ENCODE data around the gene NTRK3. TPM values are rescaled to one million over a fixed set of nuclear protein-coding genes. Genes with fewer than 3 reads are reported as not detected.

The NTRK3 gene
- total RNA-seq, 1 experiment from 2014 or later, result not detected

DNA sequence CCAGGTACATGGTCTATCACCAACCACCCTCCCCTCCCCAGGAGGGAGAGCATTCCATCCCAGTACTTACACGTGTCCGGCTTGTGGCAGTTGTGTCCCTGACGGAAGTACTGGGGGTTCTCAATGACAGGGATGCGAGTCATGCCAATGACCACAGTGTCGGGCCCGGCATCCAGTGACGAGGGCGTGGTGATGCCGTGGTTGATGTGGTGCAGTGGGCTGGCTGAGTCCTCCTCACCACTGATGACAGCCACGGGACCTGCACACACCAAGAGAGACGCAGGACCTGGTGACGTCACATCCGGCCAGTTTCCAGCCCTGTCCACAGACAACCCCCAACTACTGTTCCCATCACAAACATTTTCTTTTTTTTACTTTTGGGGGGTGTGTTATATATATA lies 223.8 kb downstream of the NTRK3 start:
- H3K4me1 Mint-ChIP-seq (ENCODE audit: low read depth, unreplicated experiment), result no peaks in the 10 kb centered on the region
- H3K4me3 Mint-ChIP-seq (ENCODE audit: low read depth, unreplicated experiment), result no peak overlapping the region
- TF ChIP-seq, protein P1, sequence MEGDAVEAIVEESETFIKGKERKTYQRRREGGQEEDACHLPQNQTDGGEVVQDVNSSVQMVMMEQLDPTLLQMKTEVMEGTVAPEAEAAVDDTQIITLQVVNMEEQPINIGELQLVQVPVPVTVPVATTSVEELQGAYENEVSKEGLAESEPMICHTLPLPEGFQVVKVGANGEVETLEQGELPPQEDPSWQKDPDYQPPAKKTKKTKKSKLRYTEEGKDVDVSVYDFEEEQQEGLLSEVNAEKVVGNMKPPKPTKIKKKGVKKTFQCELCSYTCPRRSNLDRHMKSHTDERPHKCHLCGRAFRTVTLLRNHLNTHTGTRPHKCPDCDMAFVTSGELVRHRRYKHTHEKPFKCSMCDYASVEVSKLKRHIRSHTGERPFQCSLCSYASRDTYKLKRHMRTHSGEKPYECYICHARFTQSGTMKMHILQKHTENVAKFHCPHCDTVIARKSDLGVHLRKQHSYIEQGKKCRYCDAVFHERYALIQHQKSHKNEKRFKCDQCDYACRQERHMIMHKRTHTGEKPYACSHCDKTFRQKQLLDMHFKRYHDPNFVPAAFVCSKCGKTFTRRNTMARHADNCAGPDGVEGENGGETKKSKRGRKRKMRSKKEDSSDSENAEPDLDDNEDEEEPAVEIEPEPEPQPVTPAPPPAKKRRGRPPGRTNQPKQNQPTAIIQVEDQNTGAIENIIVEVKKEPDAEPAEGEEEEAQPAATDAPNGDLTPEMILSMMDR (IDR thresholded peaks at IDR 0.05; ENCODE audit: unreplicated experiment), result no peak
- H3K27me3 Mint-ChIP-seq (ENCODE audit: unreplicated experiment), result peaks cover 25% of the 10 kb centered on the region
- H3K36me3 Mint-ChIP-seq (ENCODE audit: insufficient read depth, unreplicated experiment), result peaks cover 5% of the 10 kb centered on the region
- CTCF ChIA-PET, result no interaction called here
- intact Hi-C loops (cut with micrococcal nuclease; ENCODE audit: unreplicated experiment), result no loop called here
- no peak overlapping the region for H3K27ac Mint-ChIP-seq (ENCODE audit: unreplicated experiment)
- no TSS peak for BruUV-seq (replicated peaks)
- DNase-seq, result no peak
- H3K9me3 Mint-ChIP-seq (ENCODE audit: low read depth, unreplicated experiment), result peaks cover 12% of the 10 kb centered on the region

GRCh38 chr15:88031461-88031860 lies 225.1 kb downstream of the NTRK3 start:
- no peak for DNase-seq
- TF ChIP-seq, protein P1 (IDR thresholded peaks at IDR 0.05; ENCODE audit: unreplicated experiment), result no peak
- CTCF ChIA-PET, result no interaction called here
- BruUV-seq (replicated peaks), result no TSS peak
- H3K36me3 Mint-ChIP-seq (ENCODE audit: insufficient read depth, unreplicated experiment), result peaks cover 5% of the 10 kb centered on the region
- H3K4me1 Mint-ChIP-seq (ENCODE audit: low read depth, unreplicated experiment), result no peaks in the 10 kb centered on the region
- intact Hi-C loops (cut with micrococcal nuclease; ENCODE audit: unreplicated experiment), result no loop called here
- H3K4me3 Mint-ChIP-seq (ENCODE audit: low read depth, unreplicated experiment), result no peak overlapping the region
- H3K9me3 Mint-ChIP-seq (ENCODE audit: low read depth, unreplicated experiment), result peaks cover 14% of the 10 kb centered on the region
- no peak overlapping the region for H3K27ac Mint-ChIP-seq (ENCODE audit: unreplicated experiment)
- H3K27me3 Mint-ChIP-seq (ENCODE audit: unreplicated experiment), result peaks cover 14% of the 10 kb centered on the region

- peaks cover 5% of the 10 kb centered on the region for H3K36me3 Mint-ChIP-seq (ENCODE audit: insufficient read depth, unreplicated experiment)
- TF ChIP-seq, protein P1 (IDR thresholded peaks at IDR 0.05; ENCODE audit: unreplicated experiment), result no peak
- BruUV-seq (replicated peaks), result no TSS peak
- peaks cover 14% of the 10 kb centered on the region for H3K9me3 Mint-ChIP-seq (ENCODE audit: low read depth, unreplicated experiment)
- intact Hi-C loops (cut with micrococcal nuclease; ENCODE audit: unreplicated experiment), result no loop called here
- CTCF ChIA-PET, result no interaction called here
- no peaks in the 10 kb centered on the region for H3K27me3 Mint-ChIP-seq (ENCODE audit: unreplicated experiment)
- H3K27ac Mint-ChIP-seq (ENCODE audit: unreplicated experiment), result no peak overlapping the region
- H3K4me1 Mint-ChIP-seq (ENCODE audit: low read depth, unreplicated experiment), result no peaks in the 10 kb centered on the region
- no peak overlapping the region for H3K4me3 Mint-ChIP-seq (ENCODE audit: low read depth, unreplicated experiment)
- no peak for DNase-seq
These were observed 226.8 kb downstream of the NTRK3 start for GRCh38 chr15:88029696-88030095.

- no peak overlapping the region for H3K4me3 Mint-ChIP-seq (ENCODE audit: low read depth, unreplicated experiment)
- H3K9me3 Mint-ChIP-seq (ENCODE audit: low read depth, unreplicated experiment), result peaks cover 16% of the 10 kb centered on the region
- H3K27me3 Mint-ChIP-seq (ENCODE audit: unreplicated experiment), result no peaks in the 10 kb centered on the region
- no peak for DNase-seq
- TF ChIP-seq, protein P1 (IDR thresholded peaks at IDR 0.05; ENCODE audit: unreplicated experiment), result no peak
- no peak overlapping the region for H3K27ac Mint-ChIP-seq (ENCODE audit: unreplicated experiment)
- H3K4me1 Mint-ChIP-seq (ENCODE audit: low read depth, unreplicated experiment), result no peaks in the 10 kb centered on the region
- peaks cover 5% of the 10 kb centered on the region for H3K36me3 Mint-ChIP-seq (ENCODE audit: insufficient read depth, unreplicated experiment)
- CTCF ChIA-PET, result interaction anchor here (0.9 kb wide), 1 partner anchor 25 kb away, joined by 3 read pairs; no protein-coding TSS in a partner anchor
- BruUV-seq (replicated peaks), result no TSS peak
- intact Hi-C loops (cut with micrococcal nuclease; ENCODE audit: unreplicated experiment), result no loop called here
These were observed 228.5 kb downstream of the NTRK3 start for GRCh38 chr15:88028024-88028423.
